ENCODE measurements around the gene AMT.

The AMT gene

DNA sequence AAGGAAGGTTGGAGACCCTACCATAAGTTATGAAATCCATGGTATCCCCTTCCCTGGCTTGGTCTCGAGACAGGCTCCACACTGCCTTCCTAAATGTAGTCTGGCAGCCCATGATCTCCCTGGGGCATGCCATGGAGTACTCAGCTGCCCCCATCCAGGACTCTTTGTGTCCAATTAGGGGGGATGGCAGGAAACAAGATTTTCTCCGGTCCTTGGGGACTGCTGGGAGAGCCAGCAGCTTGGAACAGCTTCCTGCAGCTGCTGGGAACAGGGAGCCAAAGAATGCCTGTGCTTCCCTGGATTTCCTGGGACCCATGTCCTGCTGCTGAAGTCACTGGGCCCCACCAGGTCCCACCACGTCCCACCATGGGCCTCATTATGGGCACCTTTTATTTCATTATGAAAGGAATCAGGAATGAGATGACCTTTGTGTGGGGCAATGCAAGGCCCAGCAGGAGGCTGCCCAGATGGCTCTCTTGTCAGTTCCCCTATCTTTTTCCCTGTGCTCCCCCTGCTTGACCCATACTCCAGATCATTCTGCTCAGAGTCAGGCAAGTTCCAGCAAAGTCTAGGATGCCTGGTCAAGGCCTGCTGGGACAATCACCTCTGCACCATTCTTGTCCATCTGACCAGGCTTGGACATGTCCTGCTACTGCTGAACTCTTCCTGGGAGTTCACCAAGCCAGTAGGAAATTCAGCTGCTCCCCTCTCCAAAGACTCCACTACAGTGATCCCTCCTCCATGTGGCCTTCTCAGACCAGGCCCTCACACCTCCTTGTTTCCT lies 32.8 kb upstream of the AMT start:
- TF ChIP-seq, protein P1, sequence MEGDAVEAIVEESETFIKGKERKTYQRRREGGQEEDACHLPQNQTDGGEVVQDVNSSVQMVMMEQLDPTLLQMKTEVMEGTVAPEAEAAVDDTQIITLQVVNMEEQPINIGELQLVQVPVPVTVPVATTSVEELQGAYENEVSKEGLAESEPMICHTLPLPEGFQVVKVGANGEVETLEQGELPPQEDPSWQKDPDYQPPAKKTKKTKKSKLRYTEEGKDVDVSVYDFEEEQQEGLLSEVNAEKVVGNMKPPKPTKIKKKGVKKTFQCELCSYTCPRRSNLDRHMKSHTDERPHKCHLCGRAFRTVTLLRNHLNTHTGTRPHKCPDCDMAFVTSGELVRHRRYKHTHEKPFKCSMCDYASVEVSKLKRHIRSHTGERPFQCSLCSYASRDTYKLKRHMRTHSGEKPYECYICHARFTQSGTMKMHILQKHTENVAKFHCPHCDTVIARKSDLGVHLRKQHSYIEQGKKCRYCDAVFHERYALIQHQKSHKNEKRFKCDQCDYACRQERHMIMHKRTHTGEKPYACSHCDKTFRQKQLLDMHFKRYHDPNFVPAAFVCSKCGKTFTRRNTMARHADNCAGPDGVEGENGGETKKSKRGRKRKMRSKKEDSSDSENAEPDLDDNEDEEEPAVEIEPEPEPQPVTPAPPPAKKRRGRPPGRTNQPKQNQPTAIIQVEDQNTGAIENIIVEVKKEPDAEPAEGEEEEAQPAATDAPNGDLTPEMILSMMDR (IDR thresholded peaks at IDR 0.05): no peak
- no peak for DNase-seq (ENCODE audit: low spot score)
- Histone ChIP-seq H3K27ac (peak overlapping the region; percentile 46 to 59), H3K4me3 (no peak overlapping the region)

DNA sequence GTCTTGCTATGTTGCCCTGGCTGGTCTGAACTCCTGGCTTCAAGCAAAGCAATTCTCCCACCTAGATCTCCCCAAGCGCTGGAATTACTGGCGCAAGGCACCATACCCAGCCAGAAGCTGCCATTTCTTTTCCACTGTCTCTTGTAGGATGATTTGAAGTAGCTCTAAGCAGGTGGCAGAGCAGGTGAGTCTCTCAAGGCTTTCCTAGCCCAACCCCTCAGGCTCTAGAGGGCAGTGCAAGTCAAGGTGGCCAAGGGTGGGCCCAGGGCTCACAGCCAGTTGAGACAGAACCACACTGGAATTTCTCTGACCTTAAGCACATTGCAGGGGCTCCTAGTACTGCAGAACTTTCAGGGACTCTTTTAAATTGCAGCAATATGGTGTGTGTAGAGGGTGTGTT lies 32.2 kb upstream of the AMT start:
- peak overlapping the region; percentile 3 to 46 for H3K27ac ChIP-seq
- DNase-seq (ENCODE audit: low spot score): no peak
- H3K4me3 ChIP-seq: no peak overlapping the region
- TF ChIP-seq, protein P1 (IDR thresholded peaks at IDR 0.05): no peak

DNA sequence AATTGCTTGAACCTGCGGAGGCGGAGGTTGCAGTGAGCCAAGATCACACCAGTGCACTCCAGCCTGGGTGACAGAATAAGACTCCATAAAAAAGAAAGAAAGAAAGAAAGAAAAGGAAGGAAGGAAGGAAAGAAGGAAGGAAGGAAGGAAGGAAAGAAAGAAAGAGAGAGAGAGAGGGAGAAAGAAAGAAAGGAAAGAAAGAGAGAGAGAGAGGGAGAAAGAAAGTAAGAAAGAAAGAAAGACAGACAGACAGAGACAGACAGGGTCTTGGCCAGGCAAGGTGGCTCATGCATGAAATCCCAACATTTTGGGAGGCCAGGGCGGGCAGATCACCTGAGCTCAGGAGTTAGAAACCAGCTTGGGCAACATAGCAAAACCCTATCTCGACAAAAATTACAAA lies 31.3 kb upstream of the AMT start:
- no peak overlapping the region for H3K27ac ChIP-seq
- TF ChIP-seq, protein P1 (IDR thresholded peaks at IDR 0.05): no peak
- H3K4me3 ChIP-seq: no peak overlapping the region
- DNase-seq (ENCODE audit: low spot score): no peak

DNA sequence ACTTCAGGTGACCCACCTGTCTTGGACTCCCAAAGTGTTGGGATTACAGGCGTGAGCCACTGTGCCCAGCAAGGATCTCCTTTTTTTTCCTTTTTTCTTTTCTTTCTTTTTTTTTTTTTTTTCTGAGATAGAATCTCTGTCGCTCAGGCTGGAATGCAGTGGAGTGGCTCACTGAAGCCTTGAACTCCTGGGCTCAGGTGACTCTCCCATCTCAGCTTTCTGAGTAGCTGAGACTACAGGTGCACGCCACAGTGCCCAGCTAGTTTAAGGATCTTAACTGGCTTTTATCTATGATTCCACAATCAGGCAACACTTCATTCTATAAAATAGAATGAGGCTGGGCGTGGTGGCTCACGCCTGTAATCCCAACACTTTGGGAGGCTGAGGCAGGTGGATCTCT lies 23.1 kb upstream of the AMT start:
- H3K27ac ChIP-seq: peak overlapping the region in 1 of 2 donors; percentile 41
- H3K4me3 ChIP-seq: no peak overlapping the region
- TF ChIP-seq, protein P1 (IDR thresholded peaks at IDR 0.05): no peak
- DNase-seq (ENCODE audit: low spot score): no peak

DNA sequence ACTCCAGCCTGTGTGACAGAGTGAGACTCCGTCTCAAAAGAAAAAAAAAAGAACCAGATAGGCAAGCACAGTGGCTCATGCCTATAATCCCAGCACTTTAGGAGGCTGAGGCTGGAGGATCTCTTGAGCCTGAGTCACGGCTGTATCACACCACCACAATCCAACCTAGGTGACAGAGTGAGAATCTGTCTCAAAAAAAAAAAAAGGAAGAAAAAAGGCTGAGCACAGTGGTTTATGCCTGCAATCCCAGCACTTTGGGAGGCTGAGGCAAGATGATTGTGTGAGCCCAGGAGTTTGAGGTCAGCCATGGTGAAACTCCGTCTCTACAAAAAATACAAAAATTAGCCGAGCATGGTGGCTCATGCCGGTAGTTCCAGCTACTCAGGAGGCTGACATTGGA lies 12.5 kb upstream of the AMT start:
- TF ChIP-seq, protein P1 (IDR thresholded peaks at IDR 0.05): no peak
- no peak overlapping the region for H3K27ac ChIP-seq
- no peak for DNase-seq (ENCODE audit: low spot score)
- H3K4me3 ChIP-seq: no peak overlapping the region

DNA sequence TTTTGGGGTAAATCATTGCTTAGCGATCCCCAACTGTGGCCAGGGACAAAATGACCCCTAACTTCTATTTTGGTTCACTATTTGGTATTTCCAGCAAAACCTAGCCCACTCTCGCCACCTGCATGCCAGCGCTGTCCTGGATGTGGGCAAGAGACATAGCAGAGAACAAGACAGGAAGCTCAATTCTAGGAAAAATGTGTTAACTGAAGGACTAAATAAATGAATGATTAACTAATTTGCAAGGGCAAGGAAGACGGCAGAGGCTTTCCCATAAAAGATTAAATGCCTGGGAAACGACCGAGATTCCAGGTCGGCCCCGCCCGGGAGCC lies 6.4 kb upstream of the AMT start:
- TF ChIP-seq, protein P1 (IDR thresholded peaks at IDR 0.05): no peak
- H3K4me3 ChIP-seq: peak overlapping the region; percentile 87
- DNase-seq (ENCODE audit: low spot score): no peak

DNA sequence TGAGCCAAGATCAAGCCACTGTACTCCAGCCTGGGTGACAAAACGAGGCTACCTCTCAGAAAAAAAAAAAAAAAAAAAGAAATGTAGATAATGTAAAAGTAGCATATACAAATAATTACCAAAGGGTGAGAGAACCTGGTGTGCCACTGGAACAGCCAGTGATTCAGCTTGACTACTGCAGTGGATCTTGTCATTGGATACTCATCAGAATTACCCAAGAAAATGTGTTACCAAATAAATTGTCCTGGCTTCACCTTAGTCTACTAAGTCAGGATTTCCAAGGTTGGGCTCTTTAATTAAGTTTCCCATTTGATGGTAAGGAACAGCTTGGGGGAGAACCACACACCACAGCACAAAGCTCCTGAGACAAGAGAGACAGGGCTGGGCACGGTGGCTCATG lies 5.3 kb upstream of the AMT start:
- H3K4me3 ChIP-seq: no peak overlapping the region
- no peak for DNase-seq (ENCODE audit: low spot score)
- TF ChIP-seq, protein P1 (IDR thresholded peaks at IDR 0.05): no peak
- no peak overlapping the region for H3K27ac ChIP-seq

More for the DNA sequence above, 6.4 kb upstream of the AMT start:
- H3K27ac ChIP-seq: peak overlapping the region; percentile 62 to 86
